Measurements from ENCODE around the gene HMCN2.

Gene HMCN2

GRCh38 chr9:130476151-130476730 is 210.7 kb downstream of the HMCN2 start:
- no peak overlapping the region for H3K4me3 ChIP-seq (ENCODE audit: low read depth, low read length)
- TF ChIP-seq CTCF (IDR thresholded peaks at IDR 0.05; ENCODE audit: borderline replicate concordance, insufficient read depth, low read depth, low read length): no peak

DNA sequence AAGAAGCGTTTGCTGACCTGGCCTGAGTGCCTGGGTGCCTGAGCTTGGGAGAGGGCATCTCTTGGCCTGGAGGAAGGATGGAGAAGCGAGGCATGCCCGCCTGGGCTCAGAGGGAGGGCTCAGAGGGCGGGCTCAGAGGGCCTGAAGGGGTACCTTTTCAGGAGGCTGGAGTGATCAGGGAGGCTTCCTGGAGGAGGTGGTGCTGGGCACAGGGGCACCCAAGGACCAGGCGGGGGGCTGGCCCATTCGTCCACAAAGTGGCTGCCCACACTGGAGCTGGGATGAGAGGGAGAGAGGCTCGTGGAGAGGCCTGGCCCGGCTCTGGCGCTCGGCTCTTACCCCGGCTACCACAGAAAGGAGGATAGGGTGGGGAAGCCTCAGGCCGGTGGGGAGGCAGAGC is 212.0 kb downstream of the HMCN2 start:
- no peak overlapping the region for H3K4me3 ChIP-seq (ENCODE audit: low read depth, low read length)
- TF ChIP-seq CTCF (IDR thresholded peaks at IDR 0.05; ENCODE audit: borderline replicate concordance, insufficient read depth, low read depth, low read length): no peak

GRCh38 chr9:130478152-130478551 is 212.6 kb downstream of the HMCN2 start:
- no peak for TF ChIP-seq CTCF (IDR thresholded peaks at IDR 0.05; ENCODE audit: borderline replicate concordance, insufficient read depth, low read depth, low read length)
- H3K4me3 ChIP-seq (ENCODE audit: low read depth, low read length): no peak overlapping the region

DNA sequence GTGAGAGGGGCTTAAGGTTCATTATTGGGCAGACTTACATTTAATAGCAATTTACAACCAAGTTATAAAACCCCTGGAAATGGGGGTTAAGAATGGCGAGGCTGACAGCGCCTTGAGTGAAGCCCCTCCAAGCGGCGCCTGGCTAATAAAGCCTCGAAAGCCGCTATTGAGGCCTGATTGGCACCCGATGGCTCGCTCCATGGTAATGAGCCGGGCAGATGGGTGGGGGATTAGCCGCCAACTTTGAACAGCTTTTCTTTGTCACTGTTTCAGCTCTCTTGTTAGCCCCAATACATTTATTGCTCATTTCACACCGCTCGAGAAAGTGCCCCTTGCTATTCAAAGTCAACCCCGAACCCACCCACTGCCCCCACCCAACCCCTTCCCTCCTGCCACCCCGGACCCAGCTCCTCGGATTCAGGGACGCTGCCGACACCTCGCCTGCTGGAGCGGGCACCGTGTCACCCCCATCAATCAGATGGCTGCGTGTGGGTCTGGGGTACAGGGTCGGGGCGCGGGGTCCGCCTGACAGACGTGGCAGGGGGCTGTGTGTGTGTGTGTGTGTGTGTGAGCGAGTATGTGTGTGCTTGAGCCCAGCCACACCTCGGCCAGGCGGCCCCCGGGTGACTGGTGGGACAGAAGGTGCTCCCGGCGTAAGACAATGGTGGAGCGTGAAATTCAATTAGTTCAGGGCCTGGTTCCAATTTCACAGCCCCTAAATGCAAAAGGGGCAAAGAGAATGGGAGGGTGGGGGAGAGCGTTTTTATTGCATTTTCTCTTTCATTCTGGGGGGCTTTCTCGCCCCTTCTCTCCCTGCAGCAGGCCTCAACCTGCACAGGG is 213.4 kb downstream of the HMCN2 start:
- H3K4me3 ChIP-seq (ENCODE audit: low read depth, low read length): no peak overlapping the region
- no peak for TF ChIP-seq CTCF (IDR thresholded peaks at IDR 0.05; ENCODE audit: borderline replicate concordance, insufficient read depth, low read depth, low read length)

DNA sequence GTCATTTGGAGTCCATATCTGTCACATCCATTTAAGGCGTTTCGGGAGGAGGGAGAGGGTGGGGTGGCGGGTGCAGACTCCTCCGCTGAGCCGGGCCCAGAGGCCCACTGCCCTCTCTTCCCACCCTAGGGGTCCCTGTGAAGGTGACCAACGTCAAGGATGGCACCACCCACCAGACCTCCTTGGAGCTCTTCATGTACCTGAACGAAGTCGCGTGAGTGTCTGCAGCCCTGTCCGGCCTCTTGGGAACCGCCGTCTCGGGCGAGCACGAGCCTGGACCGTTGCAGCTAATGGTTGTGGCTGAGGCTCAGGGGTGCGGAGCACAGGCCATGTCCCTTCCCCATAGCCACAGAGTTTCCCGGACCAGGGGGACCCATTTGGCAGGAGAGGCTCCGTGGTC is 214.0 kb downstream of the HMCN2 start:
- no peak overlapping the region for H3K4me3 ChIP-seq (ENCODE audit: low read depth, low read length)
- TF ChIP-seq CTCF (IDR thresholded peaks at IDR 0.05; ENCODE audit: borderline replicate concordance, insufficient read depth, low read depth, low read length): no peak

DNA sequence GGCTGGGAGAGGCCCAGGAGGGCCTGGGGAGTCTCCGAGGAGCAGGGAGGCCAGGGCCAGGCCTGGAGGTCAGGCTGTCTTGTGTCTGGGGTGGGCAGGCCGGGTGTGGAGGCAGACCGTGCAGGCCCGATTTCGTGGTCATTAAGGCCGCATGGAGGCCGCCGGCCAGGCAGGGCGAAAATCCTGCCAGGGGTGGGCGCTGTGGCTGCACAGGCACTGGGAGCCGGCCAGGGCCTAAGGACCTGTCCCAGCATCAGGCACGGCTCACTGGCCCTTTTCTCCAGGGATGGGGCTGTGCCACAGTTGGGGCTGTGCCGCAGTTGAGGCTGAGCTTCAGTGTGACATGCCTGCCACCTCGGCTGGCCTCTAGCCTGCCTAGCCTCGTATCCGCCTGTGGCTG is 215.1 kb downstream of the HMCN2 start:
- H3K4me3 ChIP-seq (ENCODE audit: low read depth, low read length): no peak overlapping the region
- no peak for TF ChIP-seq CTCF (IDR thresholded peaks at IDR 0.05; ENCODE audit: borderline replicate concordance, insufficient read depth, low read depth, low read length)

- H3K4me3 ChIP-seq (ENCODE audit: low read depth, low read length): no peak overlapping the region
- no peak for TF ChIP-seq CTCF (IDR thresholded peaks at IDR 0.05; ENCODE audit: borderline replicate concordance, insufficient read depth, low read depth, low read length)
Observed at GRCh38 chr9:130482463-130482862, 216.9 kb downstream of the HMCN2 start.

Measured in GM12875 (cell line).